A673 (cell line): ENCODE measurements around the gene ABLIM3. TPM values are rescaled to one million over a fixed set of nuclear protein-coding genes. Genes with fewer than 3 reads are reported as not detected.

Experiments used
- BruUV-seq: library from RNA; stranded (reverse); fragments of 400-500 nt; replicated peaks from 2 replicates; lab custom pipeline; 2021; lab: Mats Ljungman, UMichigan
- CTCF ChIA-PET: fragments of 300-600 bp; sonication (Branson Sonifier 250); formaldehyde crosslinking; loops from one replicate; lab custom pipeline; 2022; ENCODE audit warnings: antibody characterized with exemption; lab: Charles Lee
- POLR2A ChIA-PET: fragments of 300-600 bp; sonication (Branson Sonifier 250); formaldehyde crosslinking; loops from one replicate; lab custom pipeline; 2022; ENCODE audit warnings: antibody characterized with exemption; ENCODE audit not compliant: low non-redundant PET; lab: Charles Lee
- DNase-seq: peaks from one replicate; pipeline ENCODE4 v3.0.0-alpha.2; 2015; ENCODE audit warnings: low spot score
- H3K27ac ChIP-seq: fragments of 200-600 bp; sonication (generic); 2 replicates; pipeline ENCODE4 v1.5.1; 2016; ENCODE audit warnings: mixed run types, low read depth, mild to moderate bottlenecking, mixed read lengths, antibody characterized with exemption, low read length; ENCODE audit not compliant: poor library complexity, severe bottlenecking
- H3K27me3 ChIP-seq: fragments of 200-600 bp; sonication (generic); replicated peaks from 2 replicates; pipeline ENCODE4 v1.6.1; 2017; ENCODE audit warnings: mixed run types, low read depth, mild to moderate bottlenecking, mixed read lengths, antibody characterized with exemption, low read length; ENCODE audit not compliant: insufficient read depth, poor library complexity
- H3K36me3 ChIP-seq: fragments of 200-600 bp; sonication (generic); 2 replicates; pipeline ENCODE4 v1.6.1; 2016; ENCODE audit warnings: mixed run types, mild to moderate bottlenecking, mixed read lengths, antibody characterized with exemption, low read length; ENCODE audit not compliant: insufficient read depth, poor library complexity, severe bottlenecking
- H3K4me1 ChIP-seq: fragments of 200-600 bp; sonication (generic); 2 replicates; pipeline ENCODE4 v1.6.1; 2017; ENCODE audit warnings: mixed run types, mild to moderate bottlenecking, mixed read lengths, antibody characterized with exemption, low read length; ENCODE audit not compliant: insufficient read depth, poor library complexity, severe bottlenecking
- H3K4me3 ChIP-seq: fragments of 200-600 bp; sonication (generic); 2 replicates; pipeline ENCODE4 v1.5.1; 2016; ENCODE audit warnings: low read depth, mixed run types, mild to moderate bottlenecking, mixed read lengths, low read length; ENCODE audit not compliant: poor library complexity, severe bottlenecking
- H3K9me3 ChIP-seq: fragments of 200-600 bp; sonication (generic); 2 replicates; pipeline ENCODE4 v1.6.1; 2016; ENCODE audit warnings: mixed run types, low read depth, mild to moderate bottlenecking, mixed read lengths, antibody characterized with exemption, low read length; ENCODE audit not compliant: poor library complexity, severe bottlenecking
- CTCF ChIP-seq: fragments of 300-800, 200-600 bp; sonication (generic); conservative IDR thresholded peaks from 2 replicates; pipeline ENCODE4 v1.5.1; 2017; ENCODE audit warnings: low read depth, mild to moderate bottlenecking, antibody characterized with exemption, low read length, moderate library complexity, mixed read lengths
- EZH2 ChIP-seq: fragments of 200-600 bp; sonication (generic); IDR thresholded peaks from 2 replicates; pipeline ENCODE4 v1.6.1; 2017; ENCODE audit warnings: borderline replicate concordance, low read depth, mild to moderate bottlenecking, mixed read lengths, antibody characterized with exemption, low read length; ENCODE audit not compliant: poor library complexity, severe bottlenecking
- intact Hi-C: fragments of 100-400 bp; cut with micrococcal nuclease; formaldehyde crosslinking; loops from one replicate; pipeline ENCODE4 v1.10.0; 2022; ENCODE audit not compliant: unreplicated experiment
- total RNA-seq: library from RNA; stranded (reverse); gene quantifications from 2 replicates; pipeline ENCODE4 v1.2.3, GENCODE V29; 2021

ABLIM3 gene
- total RNA-seq, 1 experiment from 2014 or later, result not detected

DNA sequence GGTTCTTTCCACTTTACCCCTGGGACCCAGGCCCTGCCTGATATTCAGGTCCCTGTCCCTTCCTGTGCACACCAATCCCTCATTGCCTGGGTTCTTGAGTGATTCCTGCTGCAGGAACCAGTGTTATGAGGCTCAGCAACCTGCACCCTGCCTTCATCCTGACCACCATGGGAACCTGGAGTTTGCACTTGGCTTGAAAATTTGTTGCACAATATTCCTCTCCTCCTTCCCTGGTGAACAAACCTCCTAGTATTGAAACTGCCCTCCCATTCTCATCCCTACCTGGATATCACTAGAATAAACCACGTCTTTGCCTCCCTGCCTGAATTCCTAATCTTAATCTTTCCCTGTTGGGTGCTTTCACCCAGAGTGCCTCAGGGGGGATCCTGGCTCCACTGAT is 78.3 kb downstream of the ABLIM3 start:
- Histone ChIP-seq H3K4me1 (no peaks in the 10 kb centered on the region), H3K9me3 (no peaks in the 10 kb centered on the region), H3K27ac (no peak overlapping the region), H3K36me3 (no peaks in the 10 kb centered on the region), H3K27me3 (no peaks in the 10 kb centered on the region), H3K4me3 (no peak overlapping the region)
- BruUV-seq, result no TSS peak
- DNase-seq, result no peak
- CTCF ChIA-PET, result no interaction called here
- POLR2A ChIA-PET, result no interaction called here
- intact Hi-C loops, result no loop called here
- TF ChIP-seq CTCF, result no peak
- TF ChIP-seq EZH2, result no peak

DNA sequence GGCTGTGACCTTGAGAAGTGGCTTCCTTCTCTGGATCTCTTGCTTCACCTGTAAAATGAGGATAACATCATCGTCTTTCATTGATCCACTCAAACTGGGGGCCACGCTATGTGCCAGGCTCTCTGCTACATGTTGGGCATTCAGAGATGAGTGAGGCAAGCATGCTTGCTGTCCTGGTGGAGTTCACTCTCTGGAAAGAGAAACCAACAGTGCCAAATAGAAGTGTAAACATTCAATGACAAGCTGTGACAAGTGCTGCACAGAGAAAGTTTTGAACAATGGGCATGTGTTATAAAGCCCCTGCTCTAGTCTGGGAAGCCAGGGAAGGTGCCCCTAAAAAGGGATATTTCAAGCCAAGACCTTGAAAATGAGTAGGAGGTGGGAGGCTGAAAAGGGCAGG is 79.5 kb downstream of the ABLIM3 start:
- ChIA-PET CTCF (no interaction called here), POLR2A (no interaction called here)
- TF ChIP-seq EZH2 (no peak), CTCF (no peak)
- Histone ChIP-seq H3K27me3 (no peaks in the 10 kb centered on the region), H3K4me1 (no peaks in the 10 kb centered on the region), H3K27ac (no peak overlapping the region), H3K4me3 (no peak overlapping the region), H3K36me3 (no peaks in the 10 kb centered on the region), H3K9me3 (no peaks in the 10 kb centered on the region)
- intact Hi-C loops, result no loop called here
- no TSS peak for BruUV-seq
- DNase-seq, result no peak

GRCh38 chr5:149221326-149221725 is 80.0 kb downstream of the ABLIM3 start:
- TF ChIP-seq EZH2 (no peak), CTCF (no peak)
- no peaks in the 10 kb centered on the region for H3K9me3 ChIP-seq
- H3K4me1 ChIP-seq, result no peaks in the 10 kb centered on the region
- BruUV-seq, result no TSS peak
- CTCF ChIA-PET, result no interaction called here
- POLR2A ChIA-PET, result no interaction called here
- DNase-seq, result no peak
- no peak overlapping the region for H3K4me3 ChIP-seq
- intact Hi-C loops, result no loop called here
- H3K27ac ChIP-seq, result no peak overlapping the region
- no peaks in the 10 kb centered on the region for H3K27me3 ChIP-seq
- no peaks in the 10 kb centered on the region for H3K36me3 ChIP-seq
